Activated CD4-positive, alpha-beta T cell treated with anti-CD3 and anti-CD28 coated beads for 24 hours (primary cell): ENCODE data around the gene KCTD10.
"Not testable (repeated sequence)": the region's sequence is repeated elsewhere in the genome, so short reads cannot be mapped to it uniquely, and the experiment has no call there.

Experiments
- DNase-seq, 2 donors: peaks; one replicate each; pipeline ENCODE4 v3.0.0-alpha.2; 2020; ENCODE audit warnings: low read depth in 2 of 2

The KCTD10 gene

GRCh38 chr12:109473526-109474270, 3.4 kb downstream of the KCTD10 start:
- DNase-seq, result not testable (repeated sequence)

DNA sequence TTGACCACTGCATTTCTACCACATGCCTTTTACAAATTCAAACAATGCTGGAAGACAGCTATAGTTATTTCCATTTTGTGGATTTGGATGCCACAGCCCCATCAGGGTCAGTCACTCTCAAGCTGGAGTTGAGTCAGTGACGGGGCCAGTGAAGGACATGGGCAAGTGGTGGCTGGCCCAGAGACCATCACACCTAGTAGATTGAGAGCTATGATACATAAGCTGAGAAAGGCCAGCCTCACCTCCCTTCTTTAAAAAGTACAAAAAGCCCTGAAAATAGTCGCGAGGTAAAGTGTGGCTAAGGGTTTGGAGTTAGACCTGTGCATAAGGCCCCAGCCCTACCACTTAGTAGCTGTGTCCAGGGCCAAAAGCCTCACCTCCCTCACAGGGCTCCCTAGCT, 4.1 kb downstream of the KCTD10 start:
- DNase-seq, result no peak

DNA sequence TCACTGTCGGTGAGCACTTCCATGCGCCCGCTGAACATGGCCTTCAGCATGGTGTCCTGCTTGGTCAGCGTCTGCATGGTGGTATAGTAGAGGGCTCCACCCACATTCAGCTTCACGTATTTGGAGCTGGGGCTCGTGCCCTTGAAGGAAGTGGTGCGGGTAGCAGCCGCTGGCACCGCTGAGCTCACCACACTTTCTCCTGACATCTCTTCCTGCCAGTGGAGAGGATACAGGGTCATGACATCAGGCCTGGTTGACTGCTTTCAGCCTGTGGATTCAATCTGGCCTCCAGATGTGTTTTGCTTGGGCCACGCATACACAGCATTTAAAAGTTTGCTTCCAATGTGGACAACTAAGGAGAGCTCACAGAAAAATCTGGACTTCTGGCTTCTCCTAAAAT, 7.6 kb downstream of the KCTD10 start:
- DNase-seq, result no peak

- DNase-seq, result no peak
Measured at GRCh38 chr12:109467978-109468676, 9.0 kb downstream of the KCTD10 start.

DNA sequence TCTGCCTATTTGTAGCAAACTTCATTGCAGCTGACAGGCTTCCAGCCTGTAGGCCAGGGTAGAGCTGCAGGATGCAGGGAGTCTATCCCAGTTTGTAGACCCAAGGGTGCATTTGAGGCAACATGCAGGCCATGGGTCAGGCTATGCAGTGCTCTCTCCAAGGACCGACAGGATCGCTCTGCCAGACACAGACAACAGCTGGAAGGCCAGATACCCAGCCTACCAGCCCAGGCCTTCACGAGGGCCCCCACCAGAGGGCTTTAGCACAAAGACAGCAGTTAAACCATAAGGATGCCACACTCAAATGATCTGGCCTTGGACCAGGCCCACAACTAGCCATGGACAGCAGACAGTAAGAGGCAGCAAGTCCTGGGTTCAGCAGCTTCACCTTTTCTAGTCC, 10.3 kb downstream of the KCTD10 start:
- DNase-seq, result no peak

- no peak for DNase-seq
Measured at GRCh38 chr12:109466305-109466704, 10.8 kb downstream of the KCTD10 start.

DNA sequence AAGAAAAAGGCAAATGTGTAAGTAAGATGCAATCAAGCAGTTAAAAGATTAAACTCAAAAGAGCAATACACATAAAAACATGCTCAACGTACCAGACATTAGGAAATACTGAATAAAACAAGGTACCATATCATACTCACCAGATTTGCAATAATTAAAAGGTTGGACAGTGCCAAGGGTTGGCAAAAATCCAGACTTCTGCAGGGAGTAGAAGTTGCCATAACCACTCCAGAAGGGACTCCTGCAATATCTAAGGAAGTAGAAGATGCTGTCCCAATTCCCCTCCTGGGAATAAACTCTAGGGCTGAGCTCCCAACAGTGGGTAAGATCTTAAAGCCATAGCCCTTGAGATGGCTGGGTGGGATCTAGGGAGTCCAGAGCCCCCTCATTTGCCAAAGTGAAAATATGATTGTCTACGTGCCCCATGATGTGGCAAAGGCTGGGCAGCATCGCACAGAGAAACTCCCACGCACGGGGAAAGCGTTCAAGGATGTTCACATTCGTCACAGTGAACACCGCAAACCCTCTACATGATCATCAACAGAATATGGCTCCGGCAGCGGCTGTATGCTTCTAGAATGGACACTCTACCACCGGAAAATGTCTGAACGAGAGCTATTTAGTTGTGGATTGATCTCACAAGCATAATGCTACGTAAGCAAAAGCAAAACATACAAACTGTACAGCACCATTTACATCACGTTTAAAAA, 12.3 kb downstream of the KCTD10 start:
- no peak for DNase-seq

- no peak for DNase-seq
Measured at GRCh38 chr12:109463756-109464155, 13.3 kb downstream of the KCTD10 start.

GRCh38 chr12:109462868-109463692, 14.0 kb downstream of the KCTD10 start:
- no peak for DNase-seq

- no peak for DNase-seq
Measured at GRCh38 chr12:109461846-109462756, 15.0 kb downstream of the KCTD10 start.

- no peak for DNase-seq
Measured at GRCh38 chr12:109461049-109461845, 15.9 kb downstream of the KCTD10 start.

- no peak for DNase-seq
Measured at GRCh38 chr12:109460538-109460937, 16.6 kb downstream of the KCTD10 start.

DNA sequence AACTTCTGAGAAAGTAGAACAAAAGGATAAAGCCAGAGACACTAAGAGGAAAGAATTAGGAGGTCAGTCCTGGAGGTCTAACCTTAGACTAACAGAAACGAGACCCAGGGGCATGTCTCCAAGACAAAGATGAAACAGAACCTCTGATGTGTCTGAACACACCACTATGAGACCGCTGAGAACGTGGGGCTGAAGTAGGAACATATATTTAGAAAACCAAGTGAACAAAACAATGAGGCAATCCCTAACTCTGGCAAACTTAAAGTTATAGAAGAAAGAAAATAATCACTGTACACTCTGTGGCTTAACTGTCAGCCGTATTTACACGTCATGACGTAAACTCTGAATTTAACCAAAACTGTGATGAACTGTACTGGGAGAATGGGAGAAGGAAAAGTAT, 17.9 kb downstream of the KCTD10 start:
- no peak for DNase-seq

DNA sequence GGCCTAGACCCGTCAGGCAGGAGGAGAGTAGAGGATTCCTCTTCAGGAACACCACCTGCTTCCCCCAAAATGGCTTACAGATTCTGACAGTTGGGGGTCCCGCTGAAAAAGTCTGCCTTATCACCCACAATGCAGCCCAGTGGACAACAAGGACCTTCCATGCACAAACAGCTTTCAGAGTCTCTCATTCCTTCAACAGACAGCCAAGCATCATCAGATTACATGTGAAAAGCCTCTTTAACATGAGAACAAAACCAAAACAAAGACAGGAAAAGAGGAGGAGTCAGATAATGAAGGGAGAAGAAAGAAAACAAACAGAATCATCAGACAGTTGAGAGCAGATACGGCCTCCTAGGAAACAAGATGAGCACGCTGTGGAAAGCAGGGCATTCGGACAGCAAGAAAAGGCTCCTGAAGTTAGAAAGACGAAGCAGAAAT, 18.3 kb downstream of the KCTD10 start:
- no peak for DNase-seq

DNA sequence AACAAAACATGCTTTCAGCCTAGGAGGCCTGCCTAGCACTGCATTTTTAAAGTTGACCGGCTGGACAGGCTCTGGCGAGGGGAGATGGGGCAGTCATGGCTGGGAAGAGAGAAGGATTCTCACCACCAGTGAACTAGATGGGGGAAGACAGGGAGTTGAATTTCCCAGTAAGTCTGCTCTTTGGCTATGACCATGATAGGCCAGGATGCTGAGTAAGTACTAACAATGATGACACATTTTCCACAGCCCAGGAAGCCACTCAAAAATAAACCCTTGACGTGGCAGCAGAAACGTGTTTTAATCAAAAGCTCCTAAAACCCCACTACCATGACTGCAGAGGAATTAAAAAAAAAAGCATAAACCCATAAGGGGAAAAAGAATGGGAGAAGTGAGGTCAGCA, 19.0 kb downstream of the KCTD10 start:
- DNase-seq, result no peak

GRCh38 chr12:109455706-109456105, 21.4 kb downstream of the KCTD10 start:
- DNase-seq, result no peak

DNA sequence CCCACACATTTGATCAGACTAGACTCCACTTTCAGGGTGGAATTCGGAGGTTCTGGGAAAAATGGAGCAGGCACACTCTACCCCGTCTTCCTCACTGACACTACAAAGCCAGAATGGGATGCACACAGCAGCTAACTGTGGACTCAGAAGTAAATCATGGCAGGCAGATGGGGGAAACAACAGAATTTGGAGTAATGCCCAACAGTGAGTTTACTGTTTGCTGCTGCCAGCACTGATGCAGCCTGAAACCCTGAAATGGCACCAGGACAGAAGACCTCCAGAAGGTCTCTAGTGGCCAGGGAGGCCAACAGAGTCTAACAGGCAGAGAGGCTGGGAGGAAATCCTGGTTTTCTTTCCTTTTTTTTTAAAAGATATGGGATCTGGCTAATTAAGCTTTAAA, 24.6 kb downstream of the KCTD10 start:
- DNase-seq, result no peak

GRCh38 chr12:109451400-109451799, 25.7 kb downstream of the KCTD10 start:
- DNase-seq, result no peak

DNA sequence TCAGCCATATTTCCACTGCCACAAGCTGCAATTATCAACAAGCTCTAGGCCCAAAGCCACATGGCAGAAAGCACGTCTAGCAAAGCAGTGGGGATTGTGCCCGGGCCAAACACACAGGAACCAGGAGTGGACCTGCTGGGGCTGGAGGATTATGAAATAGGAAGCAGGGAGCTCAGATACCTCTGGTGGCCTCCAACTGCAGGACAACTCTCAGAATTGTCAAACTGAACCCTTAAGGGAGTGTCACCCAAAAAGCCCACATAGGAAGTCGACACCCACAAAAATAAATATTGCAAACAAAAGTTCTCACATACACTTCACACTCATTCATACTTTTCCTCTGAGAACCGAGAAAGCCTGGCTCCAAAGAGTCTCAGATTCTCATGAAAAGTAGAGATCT, 26.1 kb downstream of the KCTD10 start:
- DNase-seq, result no peak
